DOHH2 (cell line): ENCODE data around the gene KRTAP10-1.

Experiments
- CTCF ChIP-seq: fragments of 200-600 bp; sonication (generic); IDR thresholded peaks from one replicate; pipeline ENCODE4 v1.5.1; 2014; ENCODE audit warnings: antibody characterized with exemption, mild to moderate bottlenecking, low read depth, low read length; ENCODE audit not compliant: poor library complexity, severe bottlenecking
- EZH2phosphoT487 ChIP-seq: fragments of 200-600 bp; sonication (generic); IDR thresholded peaks from 2 replicates; pipeline ENCODE4 v1.6.1; 2017; ENCODE audit warnings: borderline replicate concordance, mild to moderate bottlenecking, antibody characterized with exemption, low read length, moderate library complexity, mixed read lengths

- TF ChIP-seq CTCF (no peak), EZH2phosphoT487 (no peak)
Measured at GRCh38 chr21:44556879-44557278, 16.9 kb upstream of the KRTAP10-1 start.
